Stimulated activated CD4-positive, alpha-beta T cell treated with anti-CD3 and anti-CD28 coated beads, Interleukin-15, amount 100 ng/mL, for 48 hours (primary cell): ENCODE results near the gene RETREG1.

Source experiments
- DNase-seq, 2 donors: peaks; one replicate each; pipeline ENCODE4 v3.0.0-alpha.2; 2020; ENCODE audit warnings: low read depth in 2 of 2

The RETREG1 gene

GRCh38 chr5:16528382-16529110, 88.3 kb downstream of the RETREG1 start:
- DNase-seq, result no peak

GRCh38 chr5:16525651-16526050, 91.1 kb downstream of the RETREG1 start:
- no peak for DNase-seq

DNA sequence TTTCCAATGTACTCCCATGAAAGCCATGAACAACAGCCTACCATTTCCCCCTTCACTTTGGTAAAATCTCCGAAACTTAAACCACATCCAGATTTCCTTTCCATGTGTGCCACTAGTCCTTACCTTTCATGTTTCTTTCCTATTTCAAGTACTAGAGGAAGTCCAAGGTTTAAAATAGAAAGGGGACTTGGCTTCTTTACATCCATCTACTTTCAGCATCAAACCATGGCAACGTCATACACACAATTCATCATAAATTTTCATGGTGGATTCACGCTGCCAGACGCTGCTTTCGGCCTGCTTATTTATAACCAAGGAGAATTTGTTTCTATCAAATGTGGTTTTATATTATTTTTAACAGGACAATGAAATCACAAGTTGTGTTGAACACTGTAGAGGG, 92.5 kb downstream of the RETREG1 start:
- no peak for DNase-seq

DNA sequence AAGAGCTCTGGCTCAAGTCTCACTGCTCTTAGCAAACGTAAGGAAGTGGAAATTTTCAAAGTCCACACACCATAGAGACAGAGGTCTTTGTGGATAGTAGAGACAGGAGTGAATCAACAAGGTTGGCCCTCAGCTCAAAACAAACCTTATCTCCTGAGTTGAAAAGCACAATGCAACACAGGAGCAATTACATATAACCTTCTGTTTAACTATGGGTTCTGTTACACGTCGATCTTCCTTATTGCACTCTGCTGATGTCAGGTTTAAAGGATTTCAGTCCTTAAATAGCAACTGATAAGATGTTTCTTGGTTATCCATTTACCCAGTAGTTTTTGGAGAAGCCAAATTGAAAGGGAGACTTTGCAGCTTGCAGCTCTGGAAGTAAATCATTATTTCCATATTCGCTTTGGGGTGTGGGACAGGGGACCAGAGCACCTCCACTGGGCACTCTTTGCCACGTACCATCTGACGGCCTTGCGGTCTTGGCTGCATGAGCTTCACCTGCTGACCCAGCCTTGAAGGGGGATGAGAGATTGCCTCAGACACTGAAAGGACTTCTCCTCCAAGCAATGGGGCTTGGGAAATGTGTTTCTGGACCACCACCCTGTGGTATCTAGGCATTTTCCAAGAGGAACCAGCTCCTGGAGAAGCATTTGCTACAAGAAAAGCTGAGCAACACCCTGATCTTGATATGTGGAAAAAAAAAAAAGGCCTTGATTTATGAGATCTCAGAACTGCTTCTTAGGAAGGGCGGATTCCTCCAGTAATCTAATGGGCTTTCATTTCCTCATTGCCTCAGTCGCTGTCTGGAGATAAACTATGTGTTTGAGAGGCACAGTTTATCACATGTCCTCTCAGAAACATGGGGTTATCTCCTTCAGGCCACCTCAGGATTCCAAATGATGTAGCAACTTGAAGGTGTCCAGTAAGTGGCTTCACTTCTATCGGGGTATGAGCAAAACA, 95.0 kb downstream of the RETREG1 start:
- no peak for DNase-seq

- DNase-seq, result no peak
These were observed 96.0 kb downstream of the RETREG1 start for GRCh38 chr5:16520841-16521240.

DNA sequence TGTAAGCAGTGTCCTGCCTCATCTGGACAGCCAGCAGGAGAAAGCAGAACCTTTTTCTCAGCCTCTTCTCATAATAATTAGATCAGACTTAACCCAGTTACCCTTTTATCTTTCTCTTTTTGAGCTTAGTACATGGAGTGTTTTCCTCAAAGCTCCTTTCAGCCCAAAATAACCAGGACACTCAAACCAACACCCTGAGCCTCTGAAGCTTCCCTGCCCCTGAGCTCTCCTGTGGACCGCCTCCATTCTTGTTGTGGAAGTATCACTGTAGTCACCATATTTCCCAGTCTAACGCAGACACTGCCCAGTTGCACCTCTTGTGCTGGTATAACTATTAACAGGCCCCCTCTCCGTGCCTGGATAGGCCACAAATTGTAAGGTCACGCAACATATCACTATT, 97.4 kb downstream of the RETREG1 start:
- no peak for DNase-seq

DNA sequence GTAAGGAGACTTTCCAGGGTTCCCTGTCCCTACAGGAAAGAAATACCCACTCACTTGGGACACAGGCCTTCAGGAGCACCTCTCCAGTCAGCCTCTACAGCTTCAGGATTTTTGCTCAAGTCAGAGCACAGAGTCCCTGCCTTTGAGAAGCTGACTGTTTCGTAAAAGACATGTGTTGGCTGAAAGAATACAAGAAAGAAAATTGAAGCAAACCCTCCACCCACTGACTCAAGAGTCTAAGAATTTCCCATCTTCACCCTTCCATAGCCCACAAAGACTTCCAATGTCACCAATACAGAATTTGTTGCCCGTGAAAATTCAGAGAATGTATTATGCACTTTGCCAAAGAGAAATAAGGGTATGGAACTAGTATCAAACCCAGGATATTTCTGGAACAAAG, 98.2 kb downstream of the RETREG1 start:
- no peak for DNase-seq

GRCh38 chr5:16515532-16515931, 101.3 kb downstream of the RETREG1 start:
- DNase-seq, result no peak

DNA sequence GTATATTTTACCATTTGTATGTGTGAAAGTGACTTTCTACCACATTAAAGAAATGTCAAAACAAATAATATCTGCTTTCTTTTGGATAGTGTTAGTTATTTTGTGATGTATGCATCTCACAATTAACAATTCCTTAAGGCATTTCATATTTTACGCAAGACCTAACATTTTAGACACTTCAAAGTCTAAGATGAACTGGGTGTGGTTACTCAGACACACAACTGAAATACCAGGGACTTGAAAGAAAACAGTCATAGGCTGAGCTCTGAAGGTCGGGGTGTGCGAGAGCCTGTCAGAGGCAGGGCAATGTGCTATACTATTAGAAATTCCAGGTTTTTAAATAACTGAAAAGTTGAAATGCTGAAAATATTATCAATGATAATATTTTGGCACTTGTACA, 106.7 kb downstream of the RETREG1 start:
- no peak for DNase-seq

- DNase-seq, result no peak
These were observed 107.9 kb downstream of the RETREG1 start for GRCh38 chr5:16508730-16509531.

DNA sequence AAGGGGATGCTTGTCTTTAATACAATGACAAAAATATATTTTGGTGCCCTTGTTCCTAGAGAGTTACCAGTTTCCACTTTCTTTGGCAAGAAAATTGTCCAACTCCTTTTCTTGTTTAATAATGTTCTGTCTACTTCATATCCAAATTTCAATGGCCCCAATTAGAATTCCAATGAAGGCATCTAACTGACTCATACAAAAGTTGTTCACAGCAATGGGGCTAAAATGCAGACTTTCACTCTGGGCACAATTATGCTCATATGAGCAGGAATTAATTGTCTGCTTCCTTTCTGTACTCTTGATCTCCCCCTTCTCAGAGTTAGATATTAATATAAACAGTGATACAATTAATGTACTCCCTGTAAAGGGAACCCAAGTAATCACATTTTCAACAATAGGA, 109.1 kb downstream of the RETREG1 start:
- DNase-seq, result no peak

DNA sequence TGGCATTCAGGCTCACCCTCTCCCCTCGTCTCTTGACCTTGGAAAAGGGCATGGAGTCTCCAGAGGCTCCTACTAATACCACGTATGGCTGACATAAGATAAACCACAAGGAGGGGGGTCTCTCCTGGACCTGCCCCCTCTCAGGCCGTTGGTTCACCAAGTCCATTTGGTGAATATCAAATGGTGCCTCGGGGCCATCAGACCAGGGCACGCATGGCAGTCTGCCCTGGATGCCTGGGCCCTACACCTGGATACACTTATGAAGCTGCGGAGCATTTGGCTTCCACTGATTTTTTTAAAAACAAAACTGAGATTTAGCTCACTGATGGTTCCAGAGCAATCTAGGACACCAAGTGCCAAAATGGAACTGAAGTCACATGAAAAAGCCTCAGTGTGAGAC, 110.9 kb downstream of the RETREG1 start:
- DNase-seq, result no peak

DNA sequence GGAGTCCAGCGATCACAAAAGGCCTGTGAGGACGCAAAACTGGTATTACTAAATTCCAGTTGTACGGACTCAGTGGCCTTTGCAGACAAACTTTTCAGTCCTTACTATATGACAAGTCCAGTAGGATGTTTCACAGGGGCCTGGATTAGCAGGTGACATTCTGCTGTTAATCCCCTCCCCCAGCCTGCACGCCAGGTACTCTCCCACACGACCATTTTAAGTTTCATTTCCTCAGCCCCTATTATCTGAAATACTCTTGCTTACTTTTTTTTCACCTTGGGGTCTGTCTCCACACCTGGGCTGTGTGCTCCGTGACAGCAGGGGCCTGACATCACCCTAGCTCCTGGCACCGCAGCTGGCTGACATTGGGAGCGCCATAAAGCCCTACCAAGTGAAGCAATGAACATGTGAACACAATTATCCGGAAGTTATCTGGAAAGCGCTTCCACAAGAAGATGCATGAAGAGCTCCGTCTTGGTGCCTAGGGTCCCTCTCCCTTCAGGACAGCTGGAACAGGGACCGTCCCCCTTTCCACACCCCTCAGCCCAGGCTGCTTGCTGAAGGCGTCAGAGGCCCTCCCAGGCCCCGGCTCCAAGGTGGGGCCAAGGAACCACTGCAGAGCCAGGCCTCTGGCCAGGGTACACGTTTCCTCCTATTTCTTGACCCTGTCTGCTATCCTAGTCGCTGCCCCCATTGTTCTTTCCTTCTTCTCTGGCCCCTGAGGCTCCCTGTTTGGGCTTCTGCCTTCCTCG, 111.5 kb downstream of the RETREG1 start:
- DNase-seq, result no peak

GRCh38 chr5:16504571-16504970, 112.2 kb downstream of the RETREG1 start:
- DNase-seq, result no peak

GRCh38 chr5:16502866-16503265, 113.9 kb downstream of the RETREG1 start:
- no peak for DNase-seq

DNA sequence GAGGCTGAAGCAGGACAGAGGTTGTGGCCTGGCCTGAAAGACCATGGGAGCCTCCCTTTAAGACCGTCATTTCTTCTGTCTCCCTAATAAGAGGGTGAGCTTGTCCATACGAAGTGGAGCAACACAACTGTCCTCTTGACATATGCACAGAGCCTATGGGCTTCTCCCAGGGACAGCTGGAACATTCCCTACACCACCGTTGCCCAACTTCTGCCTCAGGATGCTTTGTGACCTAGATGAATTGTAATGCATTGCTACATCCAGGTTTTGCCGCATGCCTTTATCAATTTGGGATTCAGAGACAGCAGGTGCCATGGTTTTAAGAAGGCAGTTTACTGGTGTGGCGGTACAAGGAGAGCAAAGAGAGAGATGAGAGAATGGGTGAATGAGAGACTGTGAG, 116.8 kb downstream of the RETREG1 start:
- no peak for DNase-seq

- no peak for DNase-seq
These were observed 119.3 kb downstream of the RETREG1 start for GRCh38 chr5:16497546-16497945.

DNA sequence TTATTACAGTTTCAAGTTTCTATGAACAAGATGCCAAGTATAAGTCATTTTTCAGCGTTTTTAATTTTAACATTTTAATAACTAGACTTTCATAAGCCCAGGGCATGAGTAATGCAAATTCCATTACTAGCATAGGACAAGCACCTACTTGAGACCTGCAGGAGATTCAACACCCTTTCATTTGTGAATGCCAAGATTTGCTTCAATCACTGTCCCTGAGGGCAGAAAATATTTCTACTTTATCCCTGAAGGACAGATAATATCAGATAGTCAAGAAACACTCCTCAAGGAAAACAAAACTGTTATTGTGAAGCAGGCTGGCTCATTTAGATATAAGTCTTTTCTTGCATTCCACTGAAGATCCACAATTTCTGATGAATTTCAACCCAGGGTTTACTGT, 123.5 kb downstream of the RETREG1 start:
- no peak for DNase-seq

DNA sequence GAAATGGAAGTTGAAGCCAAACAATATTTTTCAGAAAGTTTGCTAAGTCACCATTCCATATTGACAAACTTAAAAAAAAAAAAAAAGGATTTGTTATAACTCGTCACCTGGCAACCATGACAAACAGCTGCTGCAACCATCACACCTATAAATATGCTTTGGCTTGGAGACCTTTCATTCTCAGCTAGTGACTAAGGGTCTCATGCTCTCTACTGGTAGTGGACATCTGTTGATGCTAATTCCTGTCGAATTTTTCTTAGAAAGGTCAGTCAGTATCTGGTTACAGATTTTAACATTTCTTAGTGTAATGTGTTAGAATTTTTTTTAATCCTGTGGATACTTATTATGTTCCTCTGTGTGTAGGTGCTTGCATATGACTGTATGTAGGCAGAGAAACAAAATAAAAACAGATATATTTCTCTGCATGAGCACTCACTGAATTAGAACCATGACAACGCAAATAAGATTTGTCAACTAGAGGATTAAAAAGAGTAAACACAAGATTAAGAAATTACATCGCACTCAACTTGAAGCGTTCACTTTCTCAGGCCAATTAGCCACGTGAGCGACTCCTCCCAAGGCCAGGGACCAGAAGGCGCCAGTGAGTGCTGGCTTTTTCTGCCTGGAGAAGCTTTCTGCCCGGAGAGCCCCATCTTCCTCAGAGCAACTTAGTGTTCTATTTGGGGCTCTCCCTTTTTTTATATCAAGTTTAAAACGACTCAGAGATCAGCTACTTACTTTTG, 124.2 kb downstream of the RETREG1 start:
- DNase-seq, result no peak

- DNase-seq, result no peak
These were observed 125.9 kb downstream of the RETREG1 start for GRCh38 chr5:16490911-16491310.

- DNase-seq, result no peak
These were observed 127.4 kb downstream of the RETREG1 start for GRCh38 chr5:16489322-16489791.
